GM21390 (cell line): ENCODE results near the gene PDZRN3.

Source experiments
- ATAC-seq: cut with Tn5 transposase; IDR thresholded peaks from one replicate; pipeline ENCODE4 v1.9.1; 2021; ENCODE audit not compliant: unreplicated experiment

PDZRN3 gene

DNA sequence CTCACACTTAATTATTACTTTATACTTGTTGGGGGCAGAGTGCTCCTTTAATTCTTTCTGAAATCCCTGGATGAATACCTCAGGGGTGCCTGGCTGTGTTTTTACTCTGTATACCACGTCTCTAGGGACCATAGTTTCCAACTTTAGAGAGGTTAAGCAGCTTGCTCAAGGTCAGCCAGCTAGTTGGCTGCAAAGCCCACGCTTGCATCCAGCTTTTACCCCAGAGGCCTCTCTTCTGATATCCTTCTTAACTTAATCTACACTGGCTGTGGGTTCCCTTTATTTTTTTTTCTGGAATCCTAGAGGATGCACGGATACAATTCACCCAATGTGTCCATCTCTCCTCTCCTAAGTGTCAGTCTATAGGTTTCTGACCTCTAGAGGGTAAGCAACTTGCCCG, 1.4 kb downstream of the PDZRN3 start:
- ATAC-seq: no peak

DNA sequence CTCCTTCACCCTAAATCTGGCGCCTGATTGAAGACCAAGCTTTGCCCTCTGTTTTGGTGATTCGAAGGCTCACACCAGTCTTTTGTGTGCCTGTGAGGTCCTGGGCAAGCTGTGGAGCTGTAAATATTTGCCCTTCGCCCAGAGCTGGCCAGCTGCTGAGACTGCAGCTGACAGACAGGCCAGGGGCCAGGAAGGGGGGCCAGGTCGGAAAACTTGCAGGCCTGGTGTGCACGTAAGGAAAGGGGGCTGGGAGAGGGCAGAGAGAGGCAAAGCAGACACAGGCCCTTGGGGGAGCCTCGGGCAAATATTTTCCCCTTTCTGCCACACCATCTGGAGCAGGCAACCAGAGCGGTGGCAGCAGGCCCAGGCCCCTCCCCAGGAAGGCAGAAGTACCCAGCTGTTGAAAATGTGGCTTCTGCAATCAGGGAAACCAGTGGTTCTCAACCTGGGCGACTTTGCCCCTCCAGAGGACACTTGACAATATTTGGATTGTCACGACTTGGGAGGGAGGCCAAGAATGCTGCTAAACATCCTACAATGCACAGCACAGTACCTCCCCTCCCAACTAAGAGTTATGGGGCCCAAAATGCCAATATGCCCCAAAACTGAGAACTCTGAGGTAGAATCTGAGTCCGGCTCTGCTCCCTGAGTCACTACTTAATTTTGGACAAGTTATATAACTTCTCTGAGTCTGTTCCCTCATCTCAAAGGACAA, 2.5 kb downstream of the PDZRN3 start:
- no peak for ATAC-seq

DNA sequence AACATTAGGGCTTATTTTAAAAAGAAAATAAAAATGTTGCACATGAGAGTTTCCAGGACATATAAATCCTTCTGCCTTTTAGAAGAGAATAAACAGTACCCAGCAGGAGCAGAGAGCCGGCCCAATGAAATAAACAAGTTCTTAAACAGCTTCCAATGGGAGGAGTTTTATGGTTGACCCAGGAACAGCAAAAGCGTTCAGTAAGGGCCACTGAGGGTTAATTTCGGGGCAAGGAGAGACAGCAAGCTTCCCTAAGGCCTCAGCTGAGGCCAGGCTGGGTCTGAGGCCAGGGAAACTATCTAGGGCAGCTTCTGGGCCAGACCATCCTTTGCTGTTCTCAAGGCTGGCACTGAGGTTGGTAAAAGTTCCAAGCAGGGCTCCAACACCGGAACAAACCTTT, 3.4 kb downstream of the PDZRN3 start:
- no peak for ATAC-seq

DNA sequence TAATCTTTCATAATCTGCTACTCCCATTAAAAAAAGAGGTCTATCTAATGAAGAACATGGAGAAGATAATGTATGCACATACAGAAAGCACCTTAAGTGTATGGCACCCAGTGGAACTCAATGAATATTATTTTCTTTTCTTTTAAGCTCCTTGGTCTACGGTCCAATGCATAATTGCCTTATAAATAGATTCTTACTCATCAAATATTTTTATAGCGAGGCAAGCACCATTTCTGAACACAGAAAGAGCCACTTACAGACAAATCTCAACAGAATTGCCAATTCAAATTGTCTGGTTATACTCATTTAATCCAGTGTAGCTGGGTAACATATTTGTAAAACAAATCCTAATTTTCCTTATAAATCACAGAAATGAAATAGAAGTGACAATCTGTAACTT, 6.3 kb downstream of the PDZRN3 start:
- no peak for ATAC-seq

DNA sequence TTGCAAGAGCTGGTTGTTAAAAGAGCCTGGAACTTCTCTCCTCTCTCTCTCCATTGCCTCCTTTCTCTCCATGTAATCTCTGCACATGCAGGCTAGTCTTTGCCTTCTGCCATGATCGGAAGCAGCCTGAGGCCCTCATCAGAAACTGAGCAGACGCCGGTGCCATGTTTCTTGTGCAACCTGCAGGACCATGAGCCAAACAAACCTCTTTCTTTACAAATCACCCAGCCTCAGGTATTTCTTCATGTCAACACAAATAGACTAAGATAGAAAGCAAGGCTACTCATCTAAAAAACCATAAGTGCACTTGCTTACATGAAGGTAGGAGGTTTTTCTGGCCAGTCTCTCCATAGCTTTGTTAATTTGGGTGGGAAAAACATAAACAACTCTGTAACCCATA, 8.7 kb downstream of the PDZRN3 start:
- no peak for ATAC-seq

DNA sequence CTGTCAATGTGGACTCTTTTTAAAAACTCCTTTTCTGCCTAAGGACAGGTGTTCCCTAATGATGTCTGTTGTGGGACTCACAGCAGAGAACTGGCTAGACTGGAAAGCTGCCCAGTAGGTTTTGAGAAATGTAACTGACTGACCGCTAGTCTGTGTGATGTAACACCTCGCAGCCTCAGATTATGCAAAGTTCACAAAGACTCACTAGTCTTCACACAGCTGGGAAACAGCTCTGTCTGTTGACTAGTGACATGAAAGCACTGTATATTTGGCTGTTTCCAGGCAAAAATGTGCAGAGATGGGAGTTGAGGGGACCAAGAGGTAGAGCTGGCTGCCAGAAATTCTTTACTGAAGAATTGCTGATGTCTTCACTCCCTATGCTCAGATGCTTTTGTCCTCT, 10.3 kb downstream of the PDZRN3 start:
- ATAC-seq: no peak

DNA sequence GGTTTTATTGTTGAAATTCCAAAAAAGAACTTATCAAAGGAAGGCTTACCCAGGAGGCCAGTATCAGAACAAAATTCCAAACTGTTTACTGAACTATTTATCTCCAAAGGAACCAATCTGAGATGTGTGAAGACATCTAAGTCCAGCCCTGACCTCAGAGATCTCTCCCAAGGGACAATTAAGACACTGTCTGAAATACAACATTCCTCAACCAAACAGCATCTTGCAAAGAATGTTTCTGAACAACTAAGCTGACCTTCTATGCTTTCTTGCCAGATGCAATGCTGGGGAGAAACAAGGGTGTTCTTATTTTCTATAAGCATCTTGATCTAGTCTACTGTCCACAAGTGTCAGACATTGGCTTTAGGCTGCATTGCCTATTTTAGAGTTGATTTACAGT, 13.6 kb downstream of the PDZRN3 start:
- no peak for ATAC-seq

DNA sequence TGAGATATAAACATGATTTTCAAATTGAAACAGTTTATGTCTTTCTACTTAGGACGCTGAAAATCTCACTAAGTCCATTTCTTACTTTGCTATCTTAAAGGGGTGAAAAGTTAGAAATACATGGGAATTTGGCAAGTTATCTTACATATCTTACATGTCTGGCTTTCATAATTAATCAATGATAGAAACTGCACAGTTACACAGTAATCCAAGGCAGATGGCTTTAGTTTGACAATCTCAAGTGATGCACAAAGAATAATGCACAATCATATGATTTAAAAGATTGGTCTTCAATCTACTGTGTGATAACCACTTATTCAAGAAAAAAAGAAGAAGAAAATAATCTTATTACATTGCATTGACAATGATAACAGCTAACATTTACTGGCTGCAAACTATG, 14.2 kb downstream of the PDZRN3 start:
- ATAC-seq: no peak

DNA sequence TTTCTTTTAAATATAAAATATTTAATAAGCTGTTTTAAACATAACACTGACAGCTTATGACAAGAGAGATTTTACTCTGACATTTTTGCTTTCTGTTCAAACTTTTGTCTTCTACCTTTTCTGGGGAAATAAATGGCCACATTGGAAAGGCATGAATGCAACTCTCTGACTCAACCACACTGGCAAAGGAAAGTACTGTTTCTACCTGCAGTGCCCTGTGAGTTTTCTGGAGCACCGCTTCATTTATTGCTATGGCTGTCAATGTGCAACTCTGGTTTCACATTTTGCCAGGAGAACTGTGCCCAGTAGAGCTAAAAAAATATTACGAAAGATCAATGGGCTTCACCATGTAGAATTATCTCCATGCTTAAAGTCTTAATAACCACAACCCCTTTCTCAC, 15.1 kb downstream of the PDZRN3 start:
- ATAC-seq: no peak

DNA sequence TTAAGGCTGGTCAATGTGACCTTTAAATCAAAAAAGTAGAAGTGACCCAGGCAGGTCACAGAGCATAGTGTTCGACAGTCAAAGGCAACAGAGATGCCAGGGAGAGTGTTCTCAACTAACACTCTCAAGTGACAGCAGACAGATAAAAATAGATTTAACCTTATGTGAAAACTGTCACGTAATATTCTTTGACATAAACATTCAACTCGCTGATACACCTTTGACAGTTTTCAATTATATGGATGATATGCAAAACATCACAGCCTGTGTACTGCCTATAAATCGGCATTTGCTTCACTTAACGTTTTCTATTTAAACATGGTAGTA, 15.5 kb downstream of the PDZRN3 start:
- no peak for ATAC-seq

DNA sequence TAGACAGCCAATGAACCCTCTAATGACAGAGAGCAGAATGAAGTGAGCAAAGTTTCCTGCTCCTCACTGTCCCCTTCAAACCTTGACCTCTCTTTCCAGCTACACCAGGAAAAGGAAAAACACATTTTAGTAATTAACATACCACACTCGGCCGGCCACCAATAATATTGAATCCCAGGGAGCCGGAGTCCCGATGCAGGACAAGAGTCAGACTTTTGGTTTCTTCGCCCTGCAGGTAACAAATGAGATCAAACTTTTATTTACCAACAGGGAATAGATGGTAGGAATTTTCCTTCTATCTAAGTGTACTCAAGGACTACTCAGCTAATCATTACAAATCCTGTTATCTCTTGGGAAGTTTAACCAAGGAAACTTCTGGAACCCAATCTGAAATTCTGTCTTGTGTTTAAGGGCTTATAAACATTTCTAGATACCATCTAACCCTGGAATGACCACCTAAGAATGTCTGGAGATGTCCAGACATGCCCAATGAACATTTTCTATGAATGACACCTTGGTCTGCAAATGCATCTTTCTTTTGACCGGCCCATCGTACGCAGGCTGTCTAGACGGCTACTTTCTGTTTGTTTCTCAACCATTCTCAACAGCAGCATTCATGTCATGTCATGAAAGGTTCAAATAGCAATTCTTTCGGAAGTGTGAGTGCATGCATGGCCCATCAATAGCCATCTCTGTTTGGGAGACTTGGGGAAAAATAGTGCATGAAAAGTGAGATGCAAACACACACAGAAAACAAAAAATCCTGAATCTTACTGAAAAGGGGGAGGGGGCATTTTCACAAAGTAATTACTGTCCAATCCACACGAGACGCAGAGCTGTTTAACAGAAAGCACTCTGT, 16.1 kb downstream of the PDZRN3 start:
- no peak for ATAC-seq

DNA sequence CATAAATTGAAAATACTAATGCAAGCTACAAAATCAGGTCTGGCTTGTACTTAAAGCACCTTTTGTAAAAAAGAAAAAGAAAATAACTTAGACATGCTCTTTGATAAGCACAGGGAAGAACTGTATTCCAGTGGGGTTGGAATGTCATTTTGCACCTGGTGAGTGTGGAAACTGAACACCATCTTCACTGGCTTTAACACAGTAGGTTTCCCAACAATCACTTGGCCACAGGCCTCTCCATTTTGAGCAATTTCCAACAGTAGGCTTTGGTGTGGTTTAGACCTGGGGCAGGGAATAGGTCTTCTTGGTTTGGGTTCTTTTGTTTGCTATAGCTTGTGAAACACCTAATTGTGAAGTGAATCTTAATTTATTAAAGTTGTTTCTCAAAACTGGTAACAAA, 18.9 kb downstream of the PDZRN3 start:
- no peak for ATAC-seq

DNA sequence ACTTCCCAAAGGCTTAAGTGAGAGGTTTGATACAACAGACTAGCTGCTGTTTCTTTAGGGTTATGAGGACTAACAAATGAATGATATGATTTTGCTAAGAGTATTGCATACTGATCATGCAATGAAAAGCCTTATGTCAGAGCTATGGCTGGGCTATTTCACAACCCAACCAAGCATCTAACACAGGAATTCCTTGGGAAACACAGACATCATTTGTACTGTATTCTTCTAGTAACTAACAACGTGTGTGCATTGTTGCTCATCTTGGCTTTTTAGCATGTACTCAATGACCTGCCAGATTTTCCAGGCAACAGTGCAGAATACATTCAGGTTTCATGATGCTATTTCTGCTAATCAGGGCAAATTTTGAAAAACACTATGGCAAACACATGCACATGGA, 19.3 kb downstream of the PDZRN3 start:
- ATAC-seq: no peak

DNA sequence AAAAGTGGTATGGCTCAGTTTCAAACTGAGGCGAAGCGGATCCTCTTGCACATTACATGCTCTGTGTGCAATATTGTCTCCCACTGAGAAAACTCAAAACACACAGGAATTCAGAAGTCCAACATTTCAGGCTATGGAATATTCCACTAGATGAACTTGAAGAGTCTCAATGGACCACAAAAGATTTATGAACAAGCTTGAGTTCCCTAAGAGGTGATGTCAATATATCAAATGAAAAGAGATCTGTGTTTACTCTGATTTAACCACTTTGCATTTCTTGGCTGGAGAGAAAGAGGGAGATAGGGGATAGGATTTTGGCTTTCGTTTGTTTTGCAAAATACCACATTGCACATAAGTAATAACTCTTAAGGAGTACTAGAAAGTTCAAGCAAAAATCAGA, 20.3 kb downstream of the PDZRN3 start:
- ATAC-seq: no peak

DNA sequence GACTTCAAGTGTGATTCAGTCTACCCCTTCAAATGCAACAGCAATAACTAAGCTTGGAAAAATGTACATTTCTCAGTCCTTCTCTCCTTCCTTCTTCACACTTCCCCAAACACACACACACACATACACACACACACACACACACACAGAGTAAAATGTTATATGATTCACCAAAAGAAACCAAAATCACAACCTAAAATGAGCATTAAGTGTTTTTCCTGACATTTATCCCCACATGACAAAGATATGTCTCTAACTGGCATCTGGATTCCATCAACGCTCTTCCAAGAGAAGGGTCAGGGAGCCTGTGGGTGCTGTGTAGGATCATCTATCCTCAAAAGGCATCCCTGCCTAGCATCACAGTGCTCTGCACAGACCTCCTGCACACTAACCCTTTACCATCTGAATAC, 21.0 kb downstream of the PDZRN3 start:
- no peak for ATAC-seq

DNA sequence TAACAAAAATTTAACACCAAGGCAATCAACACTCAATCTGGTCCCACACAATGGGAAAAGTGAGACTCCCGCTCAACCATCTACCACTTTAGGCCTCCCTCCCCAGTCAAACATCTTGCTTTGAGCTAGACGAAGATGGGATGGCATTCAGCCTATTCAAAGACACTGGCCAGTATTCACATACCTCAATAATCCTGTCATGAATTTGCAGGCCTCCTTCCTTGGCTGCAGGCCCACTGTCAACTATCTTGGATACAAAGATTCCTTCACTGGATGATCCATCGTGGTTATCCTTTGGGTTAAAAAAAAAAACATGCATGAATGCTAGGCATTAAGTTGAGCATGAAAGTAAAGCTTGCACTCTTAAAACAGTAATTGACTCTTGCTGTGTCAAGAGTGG, 22.6 kb downstream of the PDZRN3 start:
- ATAC-seq: no peak

DNA sequence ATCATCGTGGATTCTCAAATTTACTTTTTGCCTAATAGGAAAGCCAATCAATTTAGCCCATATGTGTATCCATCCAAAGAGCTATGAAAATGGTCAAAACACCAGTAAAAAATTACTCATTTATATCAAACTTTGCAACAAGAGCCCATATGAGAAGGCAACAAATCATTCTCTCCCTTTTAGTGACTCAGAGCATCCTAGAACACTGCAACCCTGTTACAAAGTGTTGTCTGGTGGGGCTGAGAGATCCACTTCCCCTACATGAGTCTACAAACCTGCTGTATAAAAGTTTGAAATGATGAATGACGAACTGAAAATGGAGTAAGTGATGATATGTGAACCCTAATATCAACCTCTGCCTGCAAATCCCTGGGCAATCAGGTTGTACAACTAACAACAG, 23.3 kb downstream of the PDZRN3 start:
- ATAC-seq: no peak

DNA sequence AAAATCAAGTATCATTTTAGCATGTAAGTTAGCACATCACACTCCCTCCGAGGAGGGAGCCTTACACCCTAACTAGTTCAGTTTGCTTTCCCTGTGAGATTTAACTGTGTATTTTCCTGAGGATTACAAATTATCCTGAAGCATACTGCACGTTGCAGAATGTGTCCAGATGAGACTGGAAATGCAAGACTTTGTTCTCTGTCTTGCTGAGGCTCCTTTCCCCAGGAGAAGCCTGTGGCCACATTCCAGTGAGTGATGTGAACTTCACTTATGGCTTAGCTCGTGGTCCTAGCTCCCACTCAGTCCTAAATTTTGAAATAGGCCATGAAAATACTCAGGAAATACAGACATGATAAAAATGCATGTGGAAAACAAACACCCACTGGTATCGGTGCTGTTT, 23.7 kb downstream of the PDZRN3 start:
- no peak for ATAC-seq

DNA sequence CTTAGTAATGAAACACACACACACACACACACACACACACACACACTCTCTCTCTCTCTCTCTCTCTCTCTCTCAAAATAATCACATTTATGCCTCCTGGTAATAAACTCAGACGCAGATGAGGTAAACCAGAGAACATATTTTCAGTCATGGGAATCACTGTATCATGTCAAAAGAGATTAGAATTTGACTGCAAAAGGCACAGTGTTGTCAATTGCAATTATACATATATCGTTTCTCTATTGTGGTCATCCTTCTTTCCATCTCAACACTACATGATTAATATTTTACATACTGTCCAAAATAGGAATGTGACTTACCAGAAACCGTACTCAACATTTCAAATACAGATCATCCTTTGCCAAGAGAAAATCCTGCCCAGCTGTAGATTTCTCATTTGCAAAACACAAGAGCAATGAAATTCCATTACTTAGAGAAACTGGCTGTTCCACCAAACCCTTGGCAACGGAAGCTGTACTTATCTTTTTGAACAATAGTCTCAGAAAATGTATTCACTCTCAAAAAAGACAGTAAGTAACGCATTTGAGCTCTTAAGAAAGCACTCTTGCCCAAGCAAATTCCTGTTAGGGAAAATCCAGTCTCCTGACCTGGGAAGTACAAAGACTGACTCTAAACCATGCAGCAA, 24.3 kb downstream of the PDZRN3 start:
- no peak for ATAC-seq

DNA sequence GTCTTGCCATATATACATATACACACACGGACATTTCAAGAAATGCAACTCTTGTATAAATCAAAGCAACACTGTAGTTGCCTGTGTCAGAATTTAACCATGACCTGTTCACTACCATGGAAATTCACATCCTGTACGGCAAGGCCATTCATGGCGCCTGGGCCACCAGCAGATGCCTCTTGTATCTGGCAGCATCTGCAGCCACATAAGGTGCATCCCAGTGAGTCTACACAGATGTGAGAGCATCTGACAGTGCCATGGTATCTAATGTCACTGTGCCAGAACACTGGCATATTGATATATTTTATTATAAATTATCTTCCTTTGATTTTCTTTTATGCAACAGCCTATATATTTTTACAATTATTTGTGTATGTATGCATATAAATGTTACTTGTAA, 25.1 kb downstream of the PDZRN3 start:
- no peak for ATAC-seq

DNA sequence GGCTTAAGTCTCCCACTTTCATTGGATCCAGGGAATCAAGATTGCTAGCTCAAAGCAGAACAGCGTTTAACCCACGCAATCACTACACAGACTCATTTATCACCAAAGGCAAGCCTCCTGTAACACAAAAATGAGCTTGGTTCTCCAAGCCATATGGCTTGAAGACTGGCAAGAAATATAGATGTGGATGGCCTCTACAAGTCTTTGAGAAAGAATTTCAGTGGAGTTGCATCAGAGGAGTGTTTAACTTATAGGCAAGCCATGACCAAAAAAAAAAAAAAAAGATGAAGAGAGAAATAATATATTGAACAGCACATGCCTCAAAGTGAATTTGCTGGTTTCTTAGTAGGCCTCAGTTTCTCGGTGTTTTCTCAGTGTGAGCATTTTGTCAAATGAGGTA, 27.3 kb downstream of the PDZRN3 start:
- ATAC-seq: no peak
